DMS114 treated with DMSO at 0.1 percent for 48 hours (cell line): ENCODE data around the gene ENPP3.

Source experiments
- DNase-seq: peaks from one replicate; lab custom pipeline; 2025; ENCODE audit not compliant: unreplicated experiment; lab: John Stamatoyannopoulos, UW

ENPP3 gene

DNA sequence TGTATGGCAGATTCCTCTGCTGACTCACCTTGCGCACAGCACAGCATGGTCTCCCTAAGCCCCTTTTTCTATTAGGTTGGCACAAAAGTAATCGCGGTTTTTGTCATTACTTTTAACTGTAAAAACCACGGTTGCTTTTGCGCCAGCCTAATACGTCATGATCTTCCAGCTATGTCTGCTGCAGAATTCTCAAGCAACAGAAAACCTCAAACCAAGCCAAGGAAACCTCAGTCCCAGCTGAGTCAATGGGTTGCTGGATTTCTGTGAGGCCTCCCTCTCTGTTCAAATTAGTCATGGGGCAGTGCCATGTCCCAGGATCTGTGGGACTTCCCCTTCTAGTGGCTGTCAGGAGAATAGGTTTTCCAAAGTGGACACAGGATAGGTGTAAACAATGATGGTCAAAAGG lies 155.0 kb downstream of the ENPP3 start:
- no peak for DNase-seq

DNA sequence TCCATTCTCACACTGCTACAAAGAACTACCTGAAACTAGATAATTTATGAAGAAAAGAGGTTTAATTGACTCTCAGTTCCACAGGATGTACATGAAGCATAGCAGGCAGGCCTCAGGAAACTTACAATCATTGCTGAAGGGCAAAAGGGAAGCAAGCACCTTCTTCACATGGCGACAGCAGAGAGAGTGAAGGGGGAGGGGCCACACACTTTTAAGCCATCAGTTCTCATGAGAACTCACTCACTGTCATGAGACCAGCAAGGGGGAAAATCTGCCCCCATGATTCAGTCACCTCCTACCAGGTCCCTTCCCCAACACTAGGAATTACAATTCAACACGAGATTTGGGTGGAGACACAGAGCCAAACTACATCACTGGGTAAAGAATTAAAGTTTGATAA lies 158.3 kb downstream of the ENPP3 start:
- DNase-seq = no peak
